ENCODE results near the gene ARHGAP24. TPM values are rescaled to one million over a fixed set of nuclear protein-coding genes. Genes with fewer than 3 reads are reported as not detected.

The ARHGAP24 gene
- total and polyA plus RNA-seq, 2 donors (not counting 1 experiment from before 2014, with no cell fraction given), result 15.9 to 40.5 TPM

DNA sequence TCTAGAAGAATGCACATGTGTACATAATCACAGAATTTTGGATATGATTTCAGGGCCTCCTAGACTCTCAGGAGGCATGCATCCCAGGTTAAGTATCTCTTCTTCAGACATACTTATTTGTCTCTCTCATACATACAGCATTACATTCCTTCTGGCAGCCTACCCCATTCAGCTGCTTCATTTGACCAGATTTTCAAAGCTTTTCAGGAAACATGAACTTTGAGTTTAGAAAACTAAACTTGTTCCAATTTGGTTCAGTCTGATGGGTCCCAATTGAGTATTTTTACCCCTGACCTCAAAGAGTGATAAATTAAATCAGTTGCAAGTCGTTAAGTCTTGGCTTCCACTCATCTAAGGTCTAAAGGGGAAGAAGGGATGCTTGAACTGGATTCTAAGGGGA, 330.9 kb downstream of the ARHGAP24 start:
- H2AFZ ChIP-seq (ENCODE audit: low read length), result no peak overlapping the region
- no peak overlapping the region for H3K4me2 ChIP-seq (ENCODE audit: extremely low read depth, insufficient read depth, low read length)
- no peaks in the 10 kb centered on the region for H3K9me3 ChIP-seq (ENCODE audit: control insufficient read depth, insufficient read depth, low read depth, low read length)
- no peak overlapping the region for H3K4me3 ChIP-seq (replicated peaks in 1 of 4; ENCODE audit: control extremely low read depth in 1 of 4, insufficient read depth in 1 of 4, low read depth in 3 of 4, low read length in 4 of 4)
- no peak for DNase-seq (ENCODE audit: low read depth in 2 of 2)
- peaks cover 2% of the 10 kb centered on the region for H3K4me1 ChIP-seq (ENCODE audit: control insufficient read depth, extremely low read depth, insufficient read depth, low read length)
- no peaks in the 10 kb centered on the region for H3K36me3 ChIP-seq (ENCODE audit: control insufficient read depth, insufficient read depth, low read length)
- no peaks in the 10 kb centered on the region for H4K20me1 ChIP-seq (ENCODE audit: control insufficient read depth, extremely low read depth, insufficient read depth, low read length)
- H3K9ac ChIP-seq (ENCODE audit: insufficient read depth, low read length), result no peak overlapping the region
- no peak overlapping the region for H3K27ac ChIP-seq (ENCODE audit: insufficient read depth, low read length)
- TF ChIP-seq, protein P1, sequence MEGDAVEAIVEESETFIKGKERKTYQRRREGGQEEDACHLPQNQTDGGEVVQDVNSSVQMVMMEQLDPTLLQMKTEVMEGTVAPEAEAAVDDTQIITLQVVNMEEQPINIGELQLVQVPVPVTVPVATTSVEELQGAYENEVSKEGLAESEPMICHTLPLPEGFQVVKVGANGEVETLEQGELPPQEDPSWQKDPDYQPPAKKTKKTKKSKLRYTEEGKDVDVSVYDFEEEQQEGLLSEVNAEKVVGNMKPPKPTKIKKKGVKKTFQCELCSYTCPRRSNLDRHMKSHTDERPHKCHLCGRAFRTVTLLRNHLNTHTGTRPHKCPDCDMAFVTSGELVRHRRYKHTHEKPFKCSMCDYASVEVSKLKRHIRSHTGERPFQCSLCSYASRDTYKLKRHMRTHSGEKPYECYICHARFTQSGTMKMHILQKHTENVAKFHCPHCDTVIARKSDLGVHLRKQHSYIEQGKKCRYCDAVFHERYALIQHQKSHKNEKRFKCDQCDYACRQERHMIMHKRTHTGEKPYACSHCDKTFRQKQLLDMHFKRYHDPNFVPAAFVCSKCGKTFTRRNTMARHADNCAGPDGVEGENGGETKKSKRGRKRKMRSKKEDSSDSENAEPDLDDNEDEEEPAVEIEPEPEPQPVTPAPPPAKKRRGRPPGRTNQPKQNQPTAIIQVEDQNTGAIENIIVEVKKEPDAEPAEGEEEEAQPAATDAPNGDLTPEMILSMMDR (conservative IDR thresholded peaks at IDR 0.05 in 1 of 2, IDR thresholded peaks at IDR 0.05 in 1 of 2; ENCODE audit: low read depth in 1 of 2, low read length in 2 of 2), result no peak
- no peak for TF ChIP-seq EZH2 (IDR thresholded peaks at IDR 0.05; ENCODE audit: low read length, missing control alignments)
- H3K27me3 ChIP-seq (ENCODE audit: control insufficient read depth, insufficient read depth, low read length), result no peaks in the 10 kb centered on the region
- no peaks in the 10 kb centered on the region for H3K79me2 ChIP-seq (ENCODE audit: control insufficient read depth, insufficient read depth, low read length)

DNA sequence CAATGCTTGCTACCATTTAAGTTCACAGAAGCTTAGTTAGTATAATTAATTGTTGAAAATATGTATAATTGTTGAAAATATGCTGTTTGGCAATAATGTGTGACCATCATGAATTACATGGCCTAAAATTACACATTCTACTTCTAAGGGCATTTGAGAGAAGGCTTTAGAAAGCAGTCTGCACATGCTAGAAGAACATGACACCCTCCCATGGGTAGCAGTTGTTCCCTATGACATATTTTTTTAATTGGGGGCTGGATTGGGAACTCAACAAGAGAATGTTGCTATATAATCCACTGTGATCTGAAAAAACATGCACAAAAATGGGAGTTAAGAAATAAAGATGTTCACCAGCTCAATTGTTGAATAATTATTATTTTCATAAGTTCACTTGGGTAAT, 331.4 kb downstream of the ARHGAP24 start:
- H3K4me3 ChIP-seq (replicated peaks in 1 of 4; ENCODE audit: control extremely low read depth in 1 of 4, insufficient read depth in 1 of 4, low read depth in 3 of 4, low read length in 4 of 4), result no peak overlapping the region
- no peak overlapping the region for H3K27ac ChIP-seq (ENCODE audit: insufficient read depth, low read length)
- H3K9me3 ChIP-seq (ENCODE audit: control insufficient read depth, insufficient read depth, low read depth, low read length), result no peaks in the 10 kb centered on the region
- DNase-seq (ENCODE audit: low read depth in 2 of 2), result no peak
- H2AFZ ChIP-seq (ENCODE audit: low read length), result no peak overlapping the region
- H4K20me1 ChIP-seq (ENCODE audit: control insufficient read depth, extremely low read depth, insufficient read depth, low read length), result no peaks in the 10 kb centered on the region
- TF ChIP-seq, protein P1 (conservative IDR thresholded peaks at IDR 0.05 in 1 of 2, IDR thresholded peaks at IDR 0.05 in 1 of 2; ENCODE audit: low read depth in 1 of 2, low read length in 2 of 2), result no peak
- TF ChIP-seq EZH2 (IDR thresholded peaks at IDR 0.05; ENCODE audit: low read length, missing control alignments), result no peak
- no peaks in the 10 kb centered on the region for H3K36me3 ChIP-seq (ENCODE audit: control insufficient read depth, insufficient read depth, low read length)
- no peaks in the 10 kb centered on the region for H3K27me3 ChIP-seq (ENCODE audit: control insufficient read depth, insufficient read depth, low read length)
- no peak overlapping the region for H3K4me2 ChIP-seq (ENCODE audit: extremely low read depth, insufficient read depth, low read length)
- no peak overlapping the region for H3K9ac ChIP-seq (ENCODE audit: insufficient read depth, low read length)
- no peaks in the 10 kb centered on the region for H3K79me2 ChIP-seq (ENCODE audit: control insufficient read depth, insufficient read depth, low read length)
- H3K4me1 ChIP-seq (ENCODE audit: control insufficient read depth, extremely low read depth, insufficient read depth, low read length), result peaks cover 2% of the 10 kb centered on the region

DNA sequence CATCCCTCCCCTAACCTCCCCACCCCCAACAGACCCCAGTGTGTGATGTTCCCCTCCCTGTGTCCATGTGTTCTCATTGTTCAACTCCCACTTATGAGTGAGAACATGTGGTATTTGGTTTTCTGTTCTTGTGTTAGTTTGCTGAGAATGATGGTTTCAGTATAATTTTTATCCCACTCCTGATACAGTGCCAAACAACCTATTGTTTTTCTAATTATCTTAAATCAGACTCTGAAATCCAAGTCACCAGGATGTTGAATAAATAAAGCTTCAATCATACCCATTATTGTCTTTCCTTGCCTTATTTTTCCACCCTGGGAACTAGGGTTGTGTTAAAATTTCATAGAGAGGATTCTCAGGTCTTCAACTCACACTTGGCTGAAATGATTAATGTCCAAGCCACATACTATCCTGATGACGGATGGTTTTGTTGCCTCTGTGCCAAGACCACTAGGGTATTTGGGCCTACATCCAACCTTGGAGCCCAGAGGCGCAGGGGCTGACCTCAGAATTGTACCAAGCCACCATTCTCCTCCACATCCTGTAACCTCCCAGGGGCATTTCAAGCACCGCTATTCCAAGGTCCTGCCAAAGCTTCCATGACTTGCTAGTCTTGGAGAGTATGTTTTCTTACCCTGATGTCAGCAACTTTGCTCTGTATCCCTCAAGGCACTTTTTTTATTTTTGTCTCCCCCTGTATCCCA, 332.4 kb downstream of the ARHGAP24 start:
- no peaks in the 10 kb centered on the region for H3K9me3 ChIP-seq (ENCODE audit: control insufficient read depth, insufficient read depth, low read depth, low read length)
- no peaks in the 10 kb centered on the region for H3K27me3 ChIP-seq (ENCODE audit: control insufficient read depth, insufficient read depth, low read length)
- no peak overlapping the region for H3K4me2 ChIP-seq (ENCODE audit: extremely low read depth, insufficient read depth, low read length)
- no peaks in the 10 kb centered on the region for H3K79me2 ChIP-seq (ENCODE audit: control insufficient read depth, insufficient read depth, low read length)
- no peak for TF ChIP-seq EZH2 (IDR thresholded peaks at IDR 0.05; ENCODE audit: low read length, missing control alignments)
- TF ChIP-seq, protein P1 (conservative IDR thresholded peaks at IDR 0.05 in 1 of 2, IDR thresholded peaks at IDR 0.05 in 1 of 2; ENCODE audit: low read depth in 1 of 2, low read length in 2 of 2), result no peak
- no peaks in the 10 kb centered on the region for H4K20me1 ChIP-seq (ENCODE audit: control insufficient read depth, extremely low read depth, insufficient read depth, low read length)
- H2AFZ ChIP-seq (ENCODE audit: low read length), result no peak overlapping the region
- no peak overlapping the region for H3K9ac ChIP-seq (ENCODE audit: insufficient read depth, low read length)
- peaks cover 2% of the 10 kb centered on the region for H3K4me1 ChIP-seq (ENCODE audit: control insufficient read depth, extremely low read depth, insufficient read depth, low read length)
- H3K36me3 ChIP-seq (ENCODE audit: control insufficient read depth, insufficient read depth, low read length), result no peaks in the 10 kb centered on the region
- DNase-seq (ENCODE audit: low read depth in 2 of 2), result peak; percentile 59 to 84
- no peak overlapping the region for H3K4me3 ChIP-seq (replicated peaks in 1 of 4; ENCODE audit: control extremely low read depth in 1 of 4, insufficient read depth in 1 of 4, low read depth in 3 of 4, low read length in 4 of 4)
- H3K27ac ChIP-seq (ENCODE audit: insufficient read depth, low read length), result no peak overlapping the region
